GM23338 (cell line): Measurements from ENCODE around the gene LOXHD1.

ENCODE experiments used
- CREB1 ChIP-seq: fragments of 250-450 bp; sonication (Bioruptor Pico); IDR thresholded peaks from 2 replicates; pipeline ENCODE4 v1.5.0; 2020; ENCODE audit warnings: low read depth, mild to moderate bottlenecking, moderate library complexity
- EZH2 ChIP-seq: fragments of 200-600 bp; sonication (generic); IDR thresholded peaks from one replicate; pipeline ENCODE4 v1.8.0; 2017; ENCODE audit warnings: antibody characterized with exemption, mild to moderate bottlenecking, low read depth; ENCODE audit not compliant: unreplicated experiment
- EZH2phosphoT487 ChIP-seq: fragments of 200-600 bp; sonication (generic); IDR thresholded peaks from one replicate; pipeline ENCODE4 v1.8.1; 2018; ENCODE audit warnings: antibody characterized with exemption; ENCODE audit not compliant: unreplicated experiment
- JUNB ChIP-seq: IDR thresholded peaks from one replicate; pipeline ENCODE4 v1.6.1; 2016; ENCODE audit warnings: antibody characterized with exemption; ENCODE audit not compliant: unreplicated experiment
- NANOG ChIP-seq: IDR thresholded peaks from 2 replicates; pipeline ENCODE4 v1.6.1; 2016; ENCODE audit warnings: antibody characterized with exemption, borderline replicate concordance
- POLR2AphosphoS5 ChIP-seq: IDR thresholded peaks from 2 replicates; pipeline ENCODE4 v1.6.1; 2016; ENCODE audit warnings: antibody characterized with exemption, low read depth
- STAT1 ChIP-seq: IDR thresholded peaks from one replicate; pipeline ENCODE4 v1.6.1; 2016; ENCODE audit warnings: antibody characterized with exemption; ENCODE audit not compliant: unreplicated experiment
- ZNF114 ChIP-seq: fragments of 250-450 bp; sonication (Bioruptor Pico); IDR thresholded peaks from 2 replicates; pipeline ENCODE4 v1.5.0; 2020; ENCODE audit warnings: mild to moderate bottlenecking, moderate library complexity
- ZNF331 ChIP-seq: fragments of 250-450 bp; sonication (Bioruptor Pico); IDR thresholded peaks from 2 replicates; pipeline ENCODE4 v1.5.0; 2020; ENCODE audit warnings: low read depth, mild to moderate bottlenecking, moderate library complexity
- TF ChIP-seq, protein P1 (sequence below), 2 experiments: fragments of 200-600 bp in 1 of 2; sonication (generic) in 1 of 2; conservative IDR thresholded peaks; 2 replicates each; pipeline versions ENCODE4 v1.5.1 to v1.6.1; 2016 to 2017; ENCODE audit warnings: antibody characterized with exemption in 2 of 2, low read depth in 2 of 2, mild to moderate bottlenecking in 2 of 2, moderate library complexity in 1 of 2
- TF ChIP-seq, protein P2 (sequence below): IDR thresholded peaks from one replicate; pipeline ENCODE4 v1.6.1; 2018; ENCODE audit warnings: antibody characterized with exemption; ENCODE audit not compliant: unreplicated experiment
- TF ChIP-seq, protein P3 (sequence below): IDR thresholded peaks from 2 replicates; pipeline ENCODE4 v1.6.1; 2016; ENCODE audit warnings: antibody characterized with exemption

DNA sequence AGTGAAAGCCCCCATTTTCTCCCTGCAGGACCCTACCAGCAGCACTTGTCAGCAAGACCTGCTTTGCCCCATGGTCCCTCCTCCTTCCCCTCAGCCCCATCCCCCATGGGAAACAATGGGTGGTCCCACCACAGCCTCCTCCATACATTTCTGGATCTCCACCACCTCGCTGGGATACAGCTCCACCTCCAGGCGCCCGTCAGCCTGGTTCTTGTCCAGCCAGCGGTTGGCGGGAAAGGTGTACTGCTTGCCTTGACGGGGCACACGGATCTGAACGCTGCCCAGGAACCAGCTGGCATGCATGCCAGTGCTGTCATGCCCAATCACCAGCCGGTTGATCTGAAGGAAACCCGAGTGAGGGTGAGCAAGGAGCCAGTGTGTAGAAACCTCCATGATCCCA lies 90.9 kb downstream of the LOXHD1 start:
- TF ChIP-seq, protein P1, sequence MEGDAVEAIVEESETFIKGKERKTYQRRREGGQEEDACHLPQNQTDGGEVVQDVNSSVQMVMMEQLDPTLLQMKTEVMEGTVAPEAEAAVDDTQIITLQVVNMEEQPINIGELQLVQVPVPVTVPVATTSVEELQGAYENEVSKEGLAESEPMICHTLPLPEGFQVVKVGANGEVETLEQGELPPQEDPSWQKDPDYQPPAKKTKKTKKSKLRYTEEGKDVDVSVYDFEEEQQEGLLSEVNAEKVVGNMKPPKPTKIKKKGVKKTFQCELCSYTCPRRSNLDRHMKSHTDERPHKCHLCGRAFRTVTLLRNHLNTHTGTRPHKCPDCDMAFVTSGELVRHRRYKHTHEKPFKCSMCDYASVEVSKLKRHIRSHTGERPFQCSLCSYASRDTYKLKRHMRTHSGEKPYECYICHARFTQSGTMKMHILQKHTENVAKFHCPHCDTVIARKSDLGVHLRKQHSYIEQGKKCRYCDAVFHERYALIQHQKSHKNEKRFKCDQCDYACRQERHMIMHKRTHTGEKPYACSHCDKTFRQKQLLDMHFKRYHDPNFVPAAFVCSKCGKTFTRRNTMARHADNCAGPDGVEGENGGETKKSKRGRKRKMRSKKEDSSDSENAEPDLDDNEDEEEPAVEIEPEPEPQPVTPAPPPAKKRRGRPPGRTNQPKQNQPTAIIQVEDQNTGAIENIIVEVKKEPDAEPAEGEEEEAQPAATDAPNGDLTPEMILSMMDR (conservative IDR thresholded peaks at IDR 0.05; ENCODE audit: low read depth in 2 of 2): no peak
- no peak for TF ChIP-seq EZH2phosphoT487
- no peak for TF ChIP-seq ZNF114 (CRISPR knock-in tag)
- no peak for TF ChIP-seq STAT1
- TF ChIP-seq, protein P2, sequence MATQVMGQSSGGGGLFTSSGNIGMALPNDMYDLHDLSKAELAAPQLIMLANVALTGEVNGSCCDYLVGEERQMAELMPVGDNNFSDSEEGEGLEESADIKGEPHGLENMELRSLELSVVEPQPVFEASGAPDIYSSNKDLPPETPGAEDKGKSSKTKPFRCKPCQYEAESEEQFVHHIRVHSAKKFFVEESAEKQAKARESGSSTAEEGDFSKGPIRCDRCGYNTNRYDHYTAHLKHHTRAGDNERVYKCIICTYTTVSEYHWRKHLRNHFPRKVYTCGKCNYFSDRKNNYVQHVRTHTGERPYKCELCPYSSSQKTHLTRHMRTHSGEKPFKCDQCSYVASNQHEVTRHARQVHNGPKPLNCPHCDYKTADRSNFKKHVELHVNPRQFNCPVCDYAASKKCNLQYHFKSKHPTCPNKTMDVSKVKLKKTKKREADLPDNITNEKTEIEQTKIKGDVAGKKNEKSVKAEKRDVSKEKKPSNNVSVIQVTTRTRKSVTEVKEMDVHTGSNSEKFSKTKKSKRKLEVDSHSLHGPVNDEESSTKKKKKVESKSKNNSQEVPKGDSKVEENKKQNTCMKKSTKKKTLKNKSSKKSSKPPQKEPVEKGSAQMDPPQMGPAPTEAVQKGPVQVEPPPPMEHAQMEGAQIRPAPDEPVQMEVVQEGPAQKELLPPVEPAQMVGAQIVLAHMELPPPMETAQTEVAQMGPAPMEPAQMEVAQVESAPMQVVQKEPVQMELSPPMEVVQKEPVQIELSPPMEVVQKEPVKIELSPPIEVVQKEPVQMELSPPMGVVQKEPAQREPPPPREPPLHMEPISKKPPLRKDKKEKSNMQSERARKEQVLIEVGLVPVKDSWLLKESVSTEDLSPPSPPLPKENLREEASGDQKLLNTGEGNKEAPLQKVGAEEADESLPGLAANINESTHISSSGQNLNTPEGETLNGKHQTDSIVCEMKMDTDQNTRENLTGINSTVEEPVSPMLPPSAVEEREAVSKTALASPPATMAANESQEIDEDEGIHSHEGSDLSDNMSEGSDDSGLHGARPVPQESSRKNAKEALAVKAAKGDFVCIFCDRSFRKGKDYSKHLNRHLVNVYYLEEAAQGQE: no peak
- TF ChIP-seq CREB1 (CRISPR knock-in tag): no peak
- no peak for TF ChIP-seq POLR2AphosphoS5
- no peak for TF ChIP-seq NANOG
- TF ChIP-seq, protein P3, sequence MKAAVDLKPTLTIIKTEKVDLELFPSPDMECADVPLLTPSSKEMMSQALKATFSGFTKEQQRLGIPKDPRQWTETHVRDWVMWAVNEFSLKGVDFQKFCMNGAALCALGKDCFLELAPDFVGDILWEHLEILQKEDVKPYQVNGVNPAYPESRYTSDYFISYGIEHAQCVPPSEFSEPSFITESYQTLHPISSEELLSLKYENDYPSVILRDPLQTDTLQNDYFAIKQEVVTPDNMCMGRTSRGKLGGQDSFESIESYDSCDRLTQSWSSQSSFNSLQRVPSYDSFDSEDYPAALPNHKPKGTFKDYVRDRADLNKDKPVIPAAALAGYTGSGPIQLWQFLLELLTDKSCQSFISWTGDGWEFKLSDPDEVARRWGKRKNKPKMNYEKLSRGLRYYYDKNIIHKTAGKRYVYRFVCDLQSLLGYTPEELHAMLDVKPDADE: no peak
- TF ChIP-seq EZH2: no peak
- no peak for TF ChIP-seq ZNF331
- TF ChIP-seq JUNB: no peak
